GM12864 (cell line): ENCODE results near the gene DUSP9.

Experiments
- DNase-seq: peaks from one replicate; pipeline ENCODE4 v3.0.0-alpha.2; 2011; ENCODE audit warnings: low read depth
- H3K4me3 ChIP-seq: 2 replicates; pipeline ENCODE4 v1.5.1; 2011; ENCODE audit warnings: mild to moderate bottlenecking, low read depth, low read length, control low read depth
- CTCF ChIP-seq: IDR thresholded peaks from 2 replicates; pipeline ENCODE4 v1.5.1; 2011; ENCODE audit warnings: low read depth, mild to moderate bottlenecking, moderate library complexity, low read length, control low read depth, inconsistent platforms; ENCODE audit errors: missing control alignments

The DUSP9 gene

GRCh38 chrX:153667281-153667955 lies 20.4 kb downstream of the DUSP9 start:
- no peak overlapping the region for H3K4me3 ChIP-seq
- DNase-seq, result no peak
- TF ChIP-seq CTCF, result no peak

GRCh38 chrX:153667956-153668396 lies 21.0 kb downstream of the DUSP9 start:
- DNase-seq, result peak; percentile 8
- peak; percentile 75 for TF ChIP-seq CTCF
- H3K4me3 ChIP-seq, result no peak overlapping the region

GRCh38 chrX:153668423-153669173 lies 21.6 kb downstream of the DUSP9 start:
- H3K4me3 ChIP-seq, result no peak overlapping the region
- no peak for DNase-seq
- no peak for TF ChIP-seq CTCF

- DNase-seq, result no peak
- peak; percentile 81 for TF ChIP-seq CTCF
- H3K4me3 ChIP-seq, result no peak overlapping the region
These were observed 22.3 kb downstream of the DUSP9 start for GRCh38 chrX:153669174-153669890.

GRCh38 chrX:153669901-153670731 lies 23.1 kb downstream of the DUSP9 start:
- no peak for DNase-seq
- TF ChIP-seq CTCF, result no peak
- H3K4me3 ChIP-seq, result no peak overlapping the region

- DNase-seq, result no peak
- no peak for TF ChIP-seq CTCF
- H3K4me3 ChIP-seq, result no peak overlapping the region
These were observed 24.0 kb downstream of the DUSP9 start for GRCh38 chrX:153670748-153671588.
